Endothelial cell of umbilical vein (primary cell): Measurements from ENCODE around the gene BCL2L13. TPM values are rescaled to one million over a fixed set of nuclear protein-coding genes. Genes with fewer than 3 reads are reported as not detected.

Experiments
- BruUV-seq: library from RNA; stranded (reverse); fragments of 400-500 nt; replicated peaks from 2 replicates; lab custom pipeline; 2021; lab: Mats Ljungman, UMichigan
- CTCF ChIA-PET: fragments of 300-600, 350-600 bp; sonication (Branson Sonifier 250); formaldehyde crosslinking; loops from one replicate; lab custom pipeline; 2021; ENCODE audit warnings: antibody characterized with exemption, inconsistent platforms; lab: Charles Lee
- POLR2A ChIA-PET: fragments of 300-600, 350-600 bp; sonication (Branson Sonifier 250); formaldehyde crosslinking; loops from one replicate; lab custom pipeline; 2021; ENCODE audit warnings: antibody characterized with exemption, inconsistent platforms; lab: Charles Lee
- DNase-seq: peaks from one replicate; pipeline ENCODE4 v3.0.0-alpha.2; 2011; ENCODE audit warnings: low read depth, low spot score
- FAIRE-seq: peaks from 2 replicates; lab custom pipeline; 2011; peaks lifted over from hg19 to GRCh38; lab: Jason Lieb, UNC
- H2AFZ ChIP-seq: 2 replicates; pipeline ENCODE4 v1.6.0; 2012; ENCODE audit warnings: low read depth, low read length, control low read depth, inconsistent platforms
- H3K27ac ChIP-seq: 2 replicates; pipeline ENCODE4 v1.5.1; 2011; ENCODE audit warnings: low read depth, mild to moderate bottlenecking, control low read depth, low read length, moderate library complexity; ENCODE audit not compliant: insufficient read depth
- H3K27me3 ChIP-seq, 2 experiments: 2 replicates each; pipeline versions ENCODE4 v1.6.0 to v1.6.1; 2011; ENCODE audit warnings: low read length in 2 of 2, mixed read lengths in 1 of 2; ENCODE audit not compliant: control insufficient read depth in 2 of 2, insufficient read depth in 2 of 2
- H3K36me3 ChIP-seq, 2 experiments: 2 replicates in 1 of 2; 3 replicates in 1 of 2; pipeline ENCODE4 v1.5.1; 2011; ENCODE audit warnings: low read length in 2 of 2, mild to moderate bottlenecking in 1 of 2, moderate library complexity in 1 of 2; ENCODE audit not compliant: control insufficient read depth in 2 of 2, insufficient read depth in 2 of 2; ENCODE audit errors: extremely low read depth in 1 of 2
- H3K4me1 ChIP-seq: 3 replicates; pipeline ENCODE4 v1.5.1; 2011; ENCODE audit warnings: mild to moderate bottlenecking, low read length; ENCODE audit not compliant: control insufficient read depth, insufficient read depth; ENCODE audit errors: extremely low read depth
- H3K4me2 ChIP-seq: 2 replicates; pipeline ENCODE4 v1.6.1; 2011; ENCODE audit warnings: low read length, control low read depth, mixed read lengths; ENCODE audit not compliant: insufficient read depth
- H3K4me3 ChIP-seq, 3 experiments: fragments of 200-600 bp in 1 of 3; sonication (generic), shearing (Covaris generic) in 1 of 3; replicated peaks in 1 of 3; 2 replicates each; pipeline ENCODE4 v1.5.1; 2011 to 2016; ENCODE audit warnings: control low read depth in 3 of 3, low read length in 3 of 3, mild to moderate bottlenecking in 2 of 3, inconsistent platforms in 1 of 3, low read depth in 1 of 3, moderate library complexity in 1 of 3; ENCODE audit not compliant: insufficient read depth in 1 of 3
- H3K79me2 ChIP-seq: 2 replicates; pipeline ENCODE4 v1.6.0; 2012; ENCODE audit warnings: low read length, inconsistent platforms; ENCODE audit not compliant: control insufficient read depth, insufficient read depth
- H3K9ac ChIP-seq: replicated peaks from 2 replicates; pipeline ENCODE3; 2011; ENCODE audit warnings: low read length, control low read depth; ENCODE audit not compliant: insufficient read depth; ENCODE audit errors: extremely low read depth
- H3K9me1 ChIP-seq: replicated peaks from 3 replicates; pipeline ENCODE4 v1.6.0; 2011; ENCODE audit warnings: mild to moderate bottlenecking, low read length; ENCODE audit not compliant: control insufficient read depth, insufficient read depth; ENCODE audit errors: extremely low read depth
- H3K9me3 ChIP-seq: replicated peaks from 2 replicates; pipeline ENCODE4 v1.5.1; 2012; ENCODE audit warnings: low read length, inconsistent platforms; ENCODE audit not compliant: control insufficient read depth, insufficient read depth
- H4K20me1 ChIP-seq: replicated peaks from 2 replicates; pipeline ENCODE3; 2011; ENCODE audit warnings: mild to moderate bottlenecking, low read length; ENCODE audit not compliant: control insufficient read depth, insufficient read depth; ENCODE audit errors: extremely low read depth
- FOS ChIP-seq: IDR thresholded peaks from 2 replicates; pipeline ENCODE4 v1.6.1; 2011; ENCODE audit warnings: mild to moderate bottlenecking, low read length, moderate library complexity, borderline replicate concordance; ENCODE audit not compliant: insufficient read depth
- GATA2 ChIP-seq: IDR thresholded peaks from 2 replicates; pipeline ENCODE4 v1.7.0; 2011; ENCODE audit warnings: low read depth, mild to moderate bottlenecking, moderate library complexity, mixed read lengths, low read length; ENCODE audit not compliant: insufficient read length, insufficient read depth
- POLR2A ChIP-seq: IDR thresholded peaks from 2 replicates; pipeline ENCODE4 v1.6.1; 2012; ENCODE audit warnings: low read depth, mild to moderate bottlenecking, control low read depth, low read length
- POLR2AphosphoS5 ChIP-seq: IDR thresholded peaks from 2 replicates; pipeline ENCODE4 v1.6.1; 2012; ENCODE audit warnings: low read depth, mild to moderate bottlenecking, control low read depth, low read length, moderate library complexity; ENCODE audit not compliant: insufficient read depth
- dilution Hi-C: fragments of 300-500 bp; cut with MboI; formaldehyde crosslinking; loops from one replicate; pipeline ENCODE4 v1.15.0; 2019; ENCODE audit warnings: low sequenced_read_pairs; ENCODE audit not compliant: extremely low pct_ligation_motif_present
- intact Hi-C: fragments of 100-400 bp; cut with micrococcal nuclease; formaldehyde crosslinking; loops from one replicate; pipeline ENCODE4 v1.10.0; 2022
- polyA plus RNA-seq, 4 experiments: library from polyadenylated mRNA; depleted of rRNA in 3 of 4; stranded (reverse) in 3 of 4; unstranded in 1 of 4; fragments of >200 nt; gene quantifications; 2 replicates each; pipeline versions ENCODE4 v1.2.1 to v1.2.3, GENCODE V29; 2011 to 2012; ENCODE audit warnings: missing spikeins in 1 of 4
- total RNA-seq: library from RNA; stranded (reverse); gene quantifications from 2 replicates; pipeline ENCODE4 v1.2.3, GENCODE V29; 2021

The BCL2L13 gene
- total and polyA plus RNA-seq, 2 donors (not counting 3 experiments of a cell fraction or from before 2014, with no cell fraction given), result 28.1 to 36.2 TPM

DNA sequence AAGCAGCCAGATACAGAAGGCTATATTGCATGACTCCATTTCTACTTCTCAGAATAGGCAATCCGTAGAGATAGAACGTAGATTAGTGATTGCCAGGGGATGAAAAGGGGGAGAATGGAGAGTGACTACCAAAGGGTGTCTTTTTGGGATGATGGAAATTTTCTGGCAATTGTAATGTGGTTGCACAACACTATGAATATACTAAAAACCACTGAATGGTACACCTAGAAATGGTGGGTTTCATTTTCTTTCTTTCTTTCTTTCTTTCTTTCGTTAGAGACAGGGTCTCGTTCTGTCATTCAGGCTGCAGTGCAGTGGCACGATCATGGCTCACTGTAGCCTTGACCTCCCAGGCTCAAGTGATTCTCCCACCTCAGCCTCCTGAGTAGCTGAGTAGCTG is 81.4 kb downstream of the BCL2L13 start:
- Histone ChIP-seq H3K9ac (no peak overlapping the region), H3K4me2 (no peak overlapping the region), H3K9me3 (no peaks in the 10 kb centered on the region), H2AFZ (no peak overlapping the region), H3K27ac (no peak overlapping the region), H3K4me3 (no peak overlapping the region), H4K20me1 (no peaks in the 10 kb centered on the region), H3K36me3 (no peaks in the 10 kb centered on the region), H3K79me2 (peaks cover 19% of the 10 kb centered on the region), H3K27me3 (no peaks in the 10 kb centered on the region), H3K9me1 (no peaks in the 10 kb centered on the region), H3K4me1 (no peaks in the 10 kb centered on the region)
- no TSS peak for BruUV-seq
- CTCF ChIA-PET, result interaction anchor here (1.1 kb wide), 1 partner anchor 13 kb away, joined by 3 read pairs; no protein-coding TSS in a partner anchor
- dilution Hi-C loops (no loop called here), intact Hi-C loops (no loop called here)
- FAIRE-seq (no peak), DNase-seq (no peak)
- TF ChIP-seq FOS, result no peak
- POLR2A ChIA-PET, result no interaction called here

DNA sequence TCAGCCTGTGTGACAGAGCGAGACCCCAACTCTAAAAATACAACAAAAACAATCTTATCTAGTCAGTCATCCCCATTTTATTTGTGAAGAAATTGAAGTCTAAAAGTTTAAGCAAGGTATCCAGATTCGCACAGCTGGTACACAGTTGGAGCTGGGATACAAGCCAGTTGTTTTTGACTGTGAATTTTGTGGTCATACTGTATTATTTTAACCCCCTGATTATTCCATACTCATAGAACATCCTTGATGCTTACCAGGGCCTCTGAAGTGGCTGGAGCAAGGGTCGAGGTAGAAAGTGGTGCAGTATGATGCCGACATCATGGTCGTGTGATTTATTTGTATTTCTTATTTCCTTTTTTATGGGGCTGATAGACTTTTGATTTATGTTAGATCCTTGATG is 85.7 kb downstream of the BCL2L13 start:
- Histone ChIP-seq H3K9me3 (no peaks in the 10 kb centered on the region), H3K79me2 (peaks cover 7% of the 10 kb centered on the region), H2AFZ (no peak overlapping the region), H3K36me3 (peaks cover 0 to 12% of the 10 kb centered on the region in 2 experiments), H3K27ac (no peak overlapping the region), H3K27me3 (no peaks in the 10 kb centered on the region), H3K4me3 (no peak overlapping the region), H4K20me1 (peaks cover 3% of the 10 kb centered on the region), H3K4me2 (no peak overlapping the region), H3K9ac (no peak overlapping the region), H3K9me1 (no peaks in the 10 kb centered on the region), H3K4me1 (no peaks in the 10 kb centered on the region)
- no peak for DNase-seq
- dilution Hi-C loops (no loop called here), intact Hi-C loops (no loop called here)
- ChIA-PET CTCF (interaction anchor here (0.7 to 1.4 kb wide), 4 partner anchors 8 to 166 kb away, joined by 3 to 4 read pairs (median 3); no protein-coding TSS in a partner anchor), POLR2A (no interaction called here)
- no TSS peak for BruUV-seq
- FAIRE-seq, result no peak
- TF ChIP-seq FOS (no peak), GATA2 (no peak), POLR2AphosphoS5 (no peak), POLR2A (no peak)
